Adipocyte (in vitro differentiated cells): ENCODE results near the gene VWF.

Experiments used
- DNase-seq: peaks from one replicate; pipeline ENCODE4 v3.0.0-alpha.2; 2015; ENCODE audit warnings: low read depth
- H3K27me3 ChIP-seq: replicated peaks from 2 replicates; pipeline ENCODE4 v1.7.0; 2013; ENCODE audit warnings: mild to moderate bottlenecking, low read length, moderate library complexity; ENCODE audit not compliant: control insufficient read depth, insufficient read depth
- H3K36me3 ChIP-seq: 2 replicates; pipeline ENCODE4 v1.7.0; 2013; ENCODE audit warnings: low read length, mild to moderate bottlenecking, moderate library complexity; ENCODE audit not compliant: control insufficient read depth, insufficient read depth, severe bottlenecking
- H3K4me1 ChIP-seq: 2 replicates; pipeline ENCODE4 v1.7.0; 2013; ENCODE audit warnings: mild to moderate bottlenecking, low read length, moderate library complexity; ENCODE audit not compliant: control insufficient read depth, insufficient read depth
- H3K4me3 ChIP-seq: 2 replicates; pipeline ENCODE4 v1.7.0; 2013; ENCODE audit warnings: mild to moderate bottlenecking, low read length, moderate library complexity
- H3K9ac ChIP-seq: 2 replicates; pipeline ENCODE4 v1.7.0; 2013; ENCODE audit warnings: mild to moderate bottlenecking, low read length, moderate library complexity
- H3K9me3 ChIP-seq: 2 replicates; pipeline ENCODE4 v1.7.0; 2013; ENCODE audit warnings: mild to moderate bottlenecking, low read length, moderate library complexity; ENCODE audit not compliant: control insufficient read depth

VWF gene

DNA sequence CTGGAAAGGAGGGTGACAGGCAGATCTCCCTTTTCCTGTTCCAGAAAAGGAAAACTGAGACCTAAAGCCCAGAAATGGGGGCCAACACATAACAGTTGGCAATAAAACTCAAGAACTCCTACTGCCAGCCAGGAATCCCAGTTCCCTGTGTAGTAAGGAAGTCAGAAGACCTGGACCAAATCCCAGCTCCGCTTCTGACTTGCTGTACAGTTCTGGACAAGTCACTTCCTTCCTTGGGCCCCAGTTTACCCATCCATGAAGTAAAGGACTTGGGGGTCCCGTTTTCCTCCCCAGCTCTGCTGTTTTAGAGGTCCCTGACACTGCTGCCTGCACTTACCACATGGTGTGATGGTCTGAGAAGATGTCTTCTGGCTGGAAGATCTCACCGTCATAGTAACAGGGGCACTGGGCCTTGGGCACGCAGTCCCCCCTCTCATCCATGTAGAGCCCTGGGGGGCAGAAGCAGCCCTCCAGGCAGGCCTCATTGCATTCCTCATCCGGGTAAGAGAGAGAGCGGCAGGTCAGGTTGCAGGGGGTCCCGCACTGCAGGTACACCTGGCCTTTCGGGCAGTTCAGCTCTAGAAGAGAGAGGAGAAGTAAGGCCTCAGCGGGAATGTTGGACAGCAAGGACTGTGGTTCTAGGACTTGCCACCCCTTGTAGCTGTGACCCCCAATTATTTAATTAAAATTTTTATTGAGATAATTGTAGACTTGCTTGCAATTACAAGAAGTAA is 72.1 kb downstream of the VWF start:
- H3K4me1 ChIP-seq = peaks cover 41% of the 10 kb centered on the region
- H3K9me3 ChIP-seq = no peaks in the 10 kb centered on the region
- DNase-seq = no peak
- H3K9ac ChIP-seq = no peak overlapping the region
- H3K4me3 ChIP-seq = no peak overlapping the region
- H3K36me3 ChIP-seq = no peaks in the 10 kb centered on the region
- peaks cover 11% of the 10 kb centered on the region for H3K27me3 ChIP-seq

GRCh38 chr12:6049992-6050391 is 74.5 kb downstream of the VWF start:
- H3K4me3 ChIP-seq = no peak overlapping the region
- H3K9me3 ChIP-seq = no peaks in the 10 kb centered on the region
- no peak overlapping the region for H3K9ac ChIP-seq
- peaks cover 42% of the 10 kb centered on the region for H3K4me1 ChIP-seq
- H3K36me3 ChIP-seq = no peaks in the 10 kb centered on the region
- DNase-seq = no peak
- peaks cover under 1% of the 10 kb centered on the region for H3K27me3 ChIP-seq

GRCh38 chr12:6049587-6049986 is 74.9 kb downstream of the VWF start:
- H3K4me3 ChIP-seq = no peak overlapping the region
- no peaks in the 10 kb centered on the region for H3K9me3 ChIP-seq
- no peaks in the 10 kb centered on the region for H3K27me3 ChIP-seq
- peak; percentile 74 for DNase-seq
- no peaks in the 10 kb centered on the region for H3K36me3 ChIP-seq
- H3K9ac ChIP-seq = no peak overlapping the region
- H3K4me1 ChIP-seq = peaks cover 42% of the 10 kb centered on the region

GRCh38 chr12:6047249-6048237 is 76.9 kb downstream of the VWF start:
- no peak overlapping the region for H3K4me3 ChIP-seq
- peak; percentile 75 for DNase-seq
- no peaks in the 10 kb centered on the region for H3K27me3 ChIP-seq
- H3K36me3 ChIP-seq = no peaks in the 10 kb centered on the region
- H3K9me3 ChIP-seq = no peaks in the 10 kb centered on the region
- peaks cover 38% of the 10 kb centered on the region for H3K4me1 ChIP-seq
- no peak overlapping the region for H3K9ac ChIP-seq

DNA sequence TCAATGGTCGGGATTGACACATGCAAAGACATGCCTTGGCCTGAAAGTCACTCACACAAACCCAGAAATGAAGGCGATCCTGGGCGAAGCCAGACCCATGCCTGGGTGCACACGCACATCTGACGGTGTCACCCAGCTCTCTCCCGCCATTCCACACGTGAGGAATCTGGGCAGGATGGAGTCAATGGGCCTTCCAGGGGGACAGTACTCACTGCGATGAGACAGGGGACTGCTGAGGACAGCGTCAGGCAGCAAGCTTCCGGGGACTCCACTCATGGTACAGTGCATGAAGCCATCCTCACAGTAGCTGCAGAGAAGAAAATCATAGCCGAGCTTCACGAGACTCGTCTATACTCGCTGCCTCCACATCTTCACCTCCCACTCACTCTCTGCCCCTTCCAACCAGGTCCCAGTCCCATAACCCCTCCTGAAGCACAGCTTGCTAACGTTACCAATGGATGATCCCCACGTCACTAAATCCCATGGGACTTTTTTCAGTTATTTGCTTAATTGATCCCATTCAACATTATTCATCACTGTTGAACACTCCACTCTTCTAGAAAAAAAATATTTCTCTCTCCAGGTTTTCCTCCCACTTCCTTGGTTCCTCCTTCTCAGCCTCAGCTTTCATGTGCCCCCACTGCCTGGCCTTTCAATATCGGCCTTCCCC is 77.8 kb downstream of the VWF start:
- no peak overlapping the region for H3K9ac ChIP-seq
- no peaks in the 10 kb centered on the region for H3K27me3 ChIP-seq
- H3K9me3 ChIP-seq = no peaks in the 10 kb centered on the region
- H3K4me1 ChIP-seq = peaks cover 36% of the 10 kb centered on the region
- no peak for DNase-seq
- no peaks in the 10 kb centered on the region for H3K36me3 ChIP-seq
- H3K4me3 ChIP-seq = no peak overlapping the region

- no peak overlapping the region for H3K4me3 ChIP-seq
- H3K9me3 ChIP-seq = no peaks in the 10 kb centered on the region
- H3K36me3 ChIP-seq = no peaks in the 10 kb centered on the region
- no peaks in the 10 kb centered on the region for H3K27me3 ChIP-seq
- H3K4me1 ChIP-seq = peaks cover 36% of the 10 kb centered on the region
- no peak overlapping the region for H3K9ac ChIP-seq
- no peak for DNase-seq
Measured at GRCh38 chr12:6045438-6045837, 79.0 kb downstream of the VWF start.

DNA sequence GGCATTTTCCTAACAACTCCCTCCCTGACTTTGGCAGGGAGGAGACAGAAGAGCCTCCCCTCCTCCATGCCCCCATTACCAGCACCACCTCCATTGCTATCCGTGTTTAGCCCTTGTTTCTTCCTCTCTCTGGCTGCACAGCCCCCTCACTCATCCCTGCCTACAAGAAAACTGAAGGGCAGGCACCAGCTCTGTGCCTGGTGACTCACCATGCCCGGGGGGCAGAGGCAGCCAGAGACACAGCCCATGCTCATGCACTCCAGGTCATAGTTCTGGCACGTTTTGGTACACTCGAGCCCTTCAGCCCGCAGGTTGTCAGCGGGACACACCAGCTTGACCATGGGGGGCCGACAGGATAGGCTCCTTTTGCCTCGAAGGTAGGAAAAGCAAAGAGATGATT is 80.4 kb downstream of the VWF start:
- Histone ChIP-seq H3K27me3 (no peaks in the 10 kb centered on the region), H3K9ac (no peak overlapping the region), H3K9me3 (no peaks in the 10 kb centered on the region), H3K4me1 (peaks cover 24% of the 10 kb centered on the region), H3K4me3 (no peak overlapping the region), H3K36me3 (no peaks in the 10 kb centered on the region)
- peak; percentile 71 for DNase-seq

- Histone ChIP-seq H3K36me3 (no peaks in the 10 kb centered on the region), H3K9me3 (no peaks in the 10 kb centered on the region), H3K4me1 (peaks cover 11% of the 10 kb centered on the region), H3K9ac (no peak overlapping the region), H3K27me3 (no peaks in the 10 kb centered on the region), H3K4me3 (no peak overlapping the region)
- no peak for DNase-seq
Measured at GRCh38 chr12:6042446-6042845, 82.0 kb downstream of the VWF start.

DNA sequence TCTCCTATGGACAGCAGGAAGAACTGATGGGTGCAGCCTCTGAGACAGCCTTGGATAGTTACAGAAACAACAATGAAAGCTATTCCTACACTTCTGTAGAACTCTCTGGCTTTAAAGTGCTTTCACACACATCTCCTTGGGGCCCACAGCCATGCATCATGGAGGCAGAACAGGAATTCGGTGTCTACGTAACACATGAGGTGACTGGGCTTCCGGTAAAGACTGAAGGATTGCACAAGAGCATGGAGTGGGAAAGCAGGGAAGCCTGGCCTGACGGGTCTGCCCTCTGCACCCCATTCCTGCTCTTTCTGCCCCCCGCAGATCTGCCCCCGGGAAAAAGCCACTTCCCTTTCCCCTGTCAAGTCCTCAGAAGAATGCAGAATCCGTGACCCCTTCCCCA is 82.6 kb downstream of the VWF start:
- Histone ChIP-seq H3K4me3 (no peak overlapping the region), H3K9me3 (no peaks in the 10 kb centered on the region), H3K27me3 (no peaks in the 10 kb centered on the region), H3K4me1 (peaks cover 7% of the 10 kb centered on the region), H3K36me3 (no peaks in the 10 kb centered on the region), H3K9ac (no peak overlapping the region)
- no peak for DNase-seq

DNA sequence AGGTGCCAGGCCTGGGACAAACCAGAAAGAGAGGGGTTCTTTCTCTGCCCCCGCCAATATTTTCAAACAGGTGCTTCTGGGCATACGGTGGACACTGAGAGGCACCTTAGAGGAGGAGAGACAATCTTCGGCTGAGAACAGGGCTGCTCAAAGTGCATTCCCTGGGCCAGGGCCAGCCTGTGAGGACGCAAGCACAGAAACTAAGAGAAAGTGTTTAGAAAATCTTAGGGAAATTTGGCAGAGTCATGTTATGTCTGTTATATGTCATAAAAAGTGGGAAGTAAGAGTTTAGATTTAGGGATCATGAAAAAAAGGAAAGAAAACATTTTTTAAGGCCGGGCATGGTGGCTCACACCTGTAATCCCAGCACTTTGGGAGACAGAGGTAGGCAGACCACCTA is 83.7 kb downstream of the VWF start:
- no peak for DNase-seq
- Histone ChIP-seq H3K27me3 (no peaks in the 10 kb centered on the region), H3K36me3 (no peaks in the 10 kb centered on the region), H3K4me1 (peaks cover 5% of the 10 kb centered on the region), H3K4me3 (no peak overlapping the region), H3K9ac (no peak overlapping the region), H3K9me3 (no peaks in the 10 kb centered on the region)
